ENCODE results near the gene CUL9. TPM values are rescaled to one million over a fixed set of nuclear protein-coding genes. Genes with fewer than 3 reads are reported as not detected.

The CUL9 gene
- total RNA-seq, 1 experiment from 2014 or later, result 30.4 TPM

- BruUV-seq (replicated peaks), result no TSS peak
- H3K4me3 ChIP-seq (ENCODE audit: low read length), result no peak overlapping the region
- intact Hi-C loops (cut with micrococcal nuclease), result no loop called here
- H3K27ac ChIP-seq (ENCODE audit: low read length), result no peak overlapping the region
- ChIA-PET POLR2A (ENCODE audit: unreplicated experiment) (no interaction called here), CTCF (interaction anchor here (0.6 kb wide), 1 partner anchor 42 kb away, joined by 4 read pairs; no protein-coding TSS in a partner anchor)
- peaks cover 19% of the 10 kb centered on the region for H3K79me2 ChIP-seq (ENCODE audit: low read length)
- peaks cover 7% of the 10 kb centered on the region; the same call in 1 of the 2 replicates for H3K4me1 ChIP-seq (ENCODE audit: insufficient read depth, low read length)
- no peaks in the 10 kb centered on the region for H3K9me3 ChIP-seq (ENCODE audit: low read length)
- no peak overlapping the region for H3K4me2 ChIP-seq (ENCODE audit: low read length)
- H3K9me2 ChIP-seq (replicated peaks; ENCODE audit: low read length), result no peaks in the 10 kb centered on the region
- H2AFZ ChIP-seq (ENCODE audit: low read length), result no peak overlapping the region
- no peaks in the 10 kb centered on the region for H4K20me1 ChIP-seq (ENCODE audit: low read length)
- H3K27me3 ChIP-seq (ENCODE audit: low read length), result no peaks in the 10 kb centered on the region
- no peak for TF ChIP-seq EZH2 (IDR thresholded peaks at IDR 0.05; ENCODE audit: low read length, unreplicated experiment)
- TF ChIP-seq EZH2phosphoT487 (IDR thresholded peaks at IDR 0.05; ENCODE audit: borderline replicate concordance, low read length), result no peak
- no peak for TF ChIP-seq CTCF (conservative IDR thresholded peaks at IDR 0.05; ENCODE audit: low read depth, low read length)
- H3K36me3 ChIP-seq (ENCODE audit: low read depth, low read length), result no peaks in the 10 kb centered on the region
- DNase-seq (no peak), ATAC-seq (no peak)
- no peak overlapping the region for H3K9ac ChIP-seq (ENCODE audit: low read length)
- H3F3A ChIP-seq (ENCODE audit: low read length, unreplicated experiment), result no peaks in the 10 kb centered on the region
Observed at GRCh38 chr6:43231053-43231452, 49.1 kb downstream of the CUL9 start.

- Histone ChIP-seq H3K4me1 (ENCODE audit: insufficient read depth, low read length) (peaks cover 7% of the 10 kb centered on the region; the same call in 1 of the 2 replicates), H3K4me3 (ENCODE audit: low read length) (no peak overlapping the region), H4K20me1 (ENCODE audit: low read length) (no peaks in the 10 kb centered on the region), H3K9me3 (ENCODE audit: low read length) (no peaks in the 10 kb centered on the region), H3K9me2 (replicated peaks; ENCODE audit: low read length) (no peaks in the 10 kb centered on the region), H3K9ac (ENCODE audit: low read length) (no peak overlapping the region), H3F3A (ENCODE audit: low read length, unreplicated experiment) (no peaks in the 10 kb centered on the region), H3K79me2 (ENCODE audit: low read length) (peaks cover 19% of the 10 kb centered on the region), H3K27me3 (ENCODE audit: low read length) (no peaks in the 10 kb centered on the region), H3K4me2 (ENCODE audit: low read length) (no peak overlapping the region), H3K27ac (ENCODE audit: low read length) (no peak overlapping the region), H3K36me3 (ENCODE audit: low read depth, low read length) (no peaks in the 10 kb centered on the region), H2AFZ (ENCODE audit: low read length) (no peak overlapping the region)
- TF ChIP-seq EZH2phosphoT487 (IDR thresholded peaks at IDR 0.05; ENCODE audit: borderline replicate concordance, low read length) (no peak), CTCF (conservative IDR thresholded peaks at IDR 0.05; ENCODE audit: low read depth, low read length) (no peak), EZH2 (IDR thresholded peaks at IDR 0.05; ENCODE audit: low read length, unreplicated experiment) (no peak)
- CTCF ChIA-PET, result no interaction called here
- POLR2A ChIA-PET (ENCODE audit: unreplicated experiment), result no interaction called here
- ATAC-seq, result no peak
- no TSS peak for BruUV-seq (replicated peaks)
- no peak for DNase-seq
- intact Hi-C loops (cut with micrococcal nuclease), result no loop called here
Observed at GRCh38 chr6:43231735-43232450, 49.9 kb downstream of the CUL9 start.

GRCh38 chr6:43235841-43236240 lies 53.8 kb downstream of the CUL9 start:
- Histone ChIP-seq H3K4me3 (ENCODE audit: low read length) (no peak overlapping the region), H3K27ac (ENCODE audit: low read length) (no peak overlapping the region), H3K36me3 (ENCODE audit: low read depth, low read length) (no peaks in the 10 kb centered on the region), H4K20me1 (ENCODE audit: low read length) (no peaks in the 10 kb centered on the region), H3K9me3 (ENCODE audit: low read length) (no peaks in the 10 kb centered on the region), H3K79me2 (ENCODE audit: low read length) (no peaks in the 10 kb centered on the region), H3K4me2 (ENCODE audit: low read length) (no peak overlapping the region), H3K9ac (ENCODE audit: low read length) (no peak overlapping the region), H3F3A (ENCODE audit: low read length, unreplicated experiment) (no peaks in the 10 kb centered on the region), H2AFZ (ENCODE audit: low read length) (no peak overlapping the region), H3K27me3 (ENCODE audit: low read length) (peaks cover 20% of the 10 kb centered on the region), H3K4me1 (ENCODE audit: insufficient read depth, low read length) (no peaks in the 10 kb centered on the region), H3K9me2 (replicated peaks; ENCODE audit: low read length) (no peaks in the 10 kb centered on the region)
- CTCF ChIA-PET, result no interaction called here
- ATAC-seq (no peak), DNase-seq (no peak)
- BruUV-seq (replicated peaks), result no TSS peak
- TF ChIP-seq EZH2 (IDR thresholded peaks at IDR 0.05; ENCODE audit: low read length, unreplicated experiment) (no peak), CTCF (conservative IDR thresholded peaks at IDR 0.05; ENCODE audit: low read depth, low read length) (no peak), EZH2phosphoT487 (IDR thresholded peaks at IDR 0.05; ENCODE audit: borderline replicate concordance, low read length) (no peak)
- POLR2A ChIA-PET (ENCODE audit: unreplicated experiment), result no interaction called here
- intact Hi-C loops (cut with micrococcal nuclease), result no loop called here
